Measurements from ENCODE around the gene RBMS3.
"Not testable (repeated sequence)": the region's sequence is repeated elsewhere in the genome, so short reads cannot be mapped to it uniquely, and the experiment has no call there.

RBMS3 gene

DNA sequence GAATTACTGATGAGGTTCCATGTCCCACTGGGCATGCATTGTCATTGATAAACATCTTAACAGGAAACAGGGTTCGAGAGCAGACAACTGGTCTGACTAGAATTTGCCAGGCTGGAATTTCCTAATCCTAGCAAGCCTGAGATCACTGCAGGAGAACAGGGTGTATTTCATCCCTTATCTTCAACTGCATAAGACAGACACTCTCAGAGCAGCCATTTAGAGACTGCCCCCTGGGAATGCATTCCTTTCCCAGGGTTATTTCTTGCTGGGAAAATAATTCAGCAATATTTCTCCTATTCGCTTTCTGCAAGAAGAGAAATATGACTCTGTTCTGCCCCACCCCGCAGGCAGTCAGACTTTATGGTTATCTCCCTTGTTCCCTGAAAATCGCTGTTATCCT lies 113.1 kb downstream of the RBMS3 start:
- H3K9me3 ChIP-seq (ENCODE audit: low read length); H3K4me3 ChIP-seq (ENCODE audit: low read depth in 1 of 2, low read length in 2 of 2); H3K9ac ChIP-seq (ENCODE audit: low read length); H3K4me1 ChIP-seq (ENCODE audit: insufficient read depth, low read length); H3K27me3 ChIP-seq (ENCODE audit: control insufficient read depth in 1 of 2, insufficient read depth in 2 of 2, low read length in 2 of 2); H3K27ac ChIP-seq (ENCODE audit: low read depth, low read length); H3K36me3 ChIP-seq (ENCODE audit: insufficient read depth, low read length): not testable (repeated sequence)

DNA sequence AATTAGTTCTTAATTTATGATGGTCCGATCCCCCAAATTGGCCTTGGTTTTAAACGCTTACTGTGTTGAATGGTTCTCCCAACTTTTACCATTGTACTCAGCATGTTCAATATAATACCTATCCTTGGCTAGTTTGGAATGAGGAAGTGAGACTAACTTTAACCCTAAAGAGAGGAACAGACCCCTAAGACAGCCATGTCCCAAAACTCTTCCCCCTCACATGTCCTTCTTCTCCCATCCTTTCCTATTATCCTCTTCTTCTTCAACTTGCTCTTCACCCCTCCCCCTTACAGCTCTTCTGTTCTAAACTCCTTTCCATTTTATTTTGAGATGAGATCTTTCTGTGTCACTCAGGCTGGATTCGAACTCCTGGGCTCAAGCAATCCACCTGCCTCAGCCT lies 116.5 kb downstream of the RBMS3 start:
- Histone ChIP-seq H3K27me3 (ENCODE audit: control insufficient read depth in 1 of 2, insufficient read depth in 2 of 2, low read length in 2 of 2) (no peaks in the 10 kb centered on the region), H3K27ac (ENCODE audit: low read depth, low read length) (no peak overlapping the region), H3K36me3 (ENCODE audit: insufficient read depth, low read length) (no peaks in the 10 kb centered on the region), H3K4me1 (ENCODE audit: insufficient read depth, low read length) (peaks cover 9% of the 10 kb centered on the region), H3K9ac (ENCODE audit: low read length) (no peak overlapping the region), H3K9me3 (ENCODE audit: low read length) (no peaks in the 10 kb centered on the region), H3K4me3 (ENCODE audit: low read depth in 1 of 2, low read length in 2 of 2) (no peak overlapping the region)

DNA sequence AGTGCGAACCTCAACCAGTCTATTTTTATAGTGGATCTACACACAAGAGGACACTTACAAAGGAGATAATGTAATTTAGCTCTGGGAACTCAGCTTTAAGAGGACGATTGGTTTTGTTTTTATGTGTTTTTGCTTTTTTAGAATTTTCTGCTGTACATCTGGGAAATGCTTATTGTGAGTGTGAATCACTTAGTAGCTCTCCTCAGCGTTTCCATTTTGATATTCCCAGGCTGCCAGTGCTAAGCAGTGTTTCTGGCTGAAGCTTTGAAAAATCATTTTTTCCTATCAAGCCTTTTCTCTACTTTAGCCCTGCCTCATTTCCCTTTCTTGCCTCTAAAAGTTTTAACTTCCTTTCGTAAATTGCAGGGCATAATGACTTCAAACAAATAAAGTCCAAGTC lies 117.9 kb downstream of the RBMS3 start:
- no peak overlapping the region for H3K4me3 ChIP-seq (ENCODE audit: low read depth in 1 of 2, low read length in 2 of 2)
- H3K36me3 ChIP-seq (ENCODE audit: insufficient read depth, low read length) = no peaks in the 10 kb centered on the region
- H3K9me3 ChIP-seq (ENCODE audit: low read length) = no peaks in the 10 kb centered on the region
- no peak overlapping the region for H3K9ac ChIP-seq (ENCODE audit: low read length)
- peaks cover 13% of the 10 kb centered on the region for H3K4me1 ChIP-seq (ENCODE audit: insufficient read depth, low read length)
- H3K27me3 ChIP-seq (ENCODE audit: control insufficient read depth in 1 of 2, insufficient read depth in 2 of 2, low read length in 2 of 2) = no peaks in the 10 kb centered on the region
- H3K27ac ChIP-seq (ENCODE audit: low read depth, low read length) = no peak overlapping the region

DNA sequence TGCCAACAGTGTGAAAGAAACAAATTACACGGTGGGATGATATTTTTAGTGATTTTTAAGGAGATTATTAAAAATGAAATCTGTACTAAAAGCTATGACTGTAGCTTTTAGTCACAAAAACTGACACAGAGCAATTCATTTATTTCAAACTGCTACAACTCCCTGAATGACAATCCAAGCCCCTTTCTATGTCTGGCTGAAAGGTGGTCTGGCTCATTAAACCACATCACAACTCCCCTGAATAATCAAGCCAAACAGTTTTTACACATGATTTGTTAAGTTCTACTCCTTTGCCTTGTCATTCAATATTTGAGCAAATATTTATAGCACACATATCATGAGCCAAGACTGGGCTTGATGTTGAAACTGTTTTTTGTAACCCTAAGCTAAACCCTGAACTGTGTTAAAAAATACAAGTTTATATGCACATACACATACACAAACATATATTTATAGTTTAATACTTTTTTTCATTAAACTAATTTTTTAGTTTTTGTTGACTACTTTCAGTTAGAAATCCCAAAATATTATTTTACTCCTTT lies 125.5 kb downstream of the RBMS3 start:
- Histone ChIP-seq H3K4me1 (ENCODE audit: insufficient read depth, low read length) (peaks cover 10% of the 10 kb centered on the region), H3K9ac (ENCODE audit: low read length) (no peak overlapping the region), H3K36me3 (ENCODE audit: insufficient read depth, low read length) (no peaks in the 10 kb centered on the region)

DNA sequence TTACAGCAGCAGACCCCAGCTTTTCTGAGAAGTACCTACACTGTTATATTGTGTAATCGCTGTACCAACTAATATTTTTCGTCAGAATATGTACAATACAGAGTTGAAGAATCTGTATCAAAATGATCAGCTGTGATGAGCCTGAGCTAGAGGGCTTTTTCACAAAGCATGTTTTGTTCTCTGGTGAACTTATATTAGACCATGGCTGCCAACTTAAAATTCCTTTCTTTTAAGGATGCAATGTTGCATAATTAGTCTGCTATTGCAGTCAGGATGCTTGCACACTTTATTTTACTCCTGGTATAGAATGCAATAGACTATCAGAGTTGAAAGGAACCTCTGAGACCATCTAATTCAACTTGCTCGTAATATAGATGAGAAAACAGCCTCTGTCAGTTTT lies 127.8 kb downstream of the RBMS3 start:
- H3K9me3 ChIP-seq (ENCODE audit: low read length) = no peaks in the 10 kb centered on the region
- H3K9ac ChIP-seq (ENCODE audit: low read length) = no peak overlapping the region
- H3K4me1 ChIP-seq (ENCODE audit: insufficient read depth, low read length) = peaks cover 6% of the 10 kb centered on the region
- no peak overlapping the region for H3K27ac ChIP-seq (ENCODE audit: low read depth, low read length)
- no peak overlapping the region for H3K4me3 ChIP-seq (ENCODE audit: low read depth in 1 of 2, low read length in 2 of 2)
- H3K36me3 ChIP-seq (ENCODE audit: insufficient read depth, low read length) = no peaks in the 10 kb centered on the region
- no peaks in the 10 kb centered on the region for H3K27me3 ChIP-seq (ENCODE audit: control insufficient read depth in 1 of 2, insufficient read depth in 2 of 2, low read length in 2 of 2)

More for the DNA sequence above, 125.5 kb downstream of the RBMS3 start:
- Histone ChIP-seq H3K4me3 (ENCODE audit: low read depth in 1 of 2, low read length in 2 of 2) (no peak overlapping the region), H3K27ac (ENCODE audit: low read depth, low read length) (no peak overlapping the region), H3K27me3 (ENCODE audit: control insufficient read depth in 1 of 2, insufficient read depth in 2 of 2, low read length in 2 of 2) (no peaks in the 10 kb centered on the region), H3K9me3 (ENCODE audit: low read length) (no peaks in the 10 kb centered on the region)

DNA sequence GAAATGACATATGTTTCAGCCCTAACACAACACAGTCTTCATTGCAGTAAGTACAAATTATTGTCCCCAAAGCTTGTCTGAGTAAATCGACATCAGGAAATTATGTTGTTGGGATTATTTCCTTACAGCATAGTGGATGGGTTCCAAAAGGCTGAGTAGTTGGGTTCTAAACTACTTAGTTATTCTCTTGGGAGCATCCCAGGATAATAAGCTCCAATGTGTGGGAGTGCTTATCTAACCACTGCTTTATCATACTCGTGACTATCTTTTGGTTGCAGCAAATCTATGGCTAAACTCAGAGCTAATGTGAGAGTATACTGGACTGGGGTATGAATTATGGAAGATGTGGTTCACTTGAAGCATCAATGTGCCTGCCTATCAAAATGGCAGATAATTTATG lies 128.5 kb downstream of the RBMS3 start:
- Histone ChIP-seq H3K27ac (ENCODE audit: low read depth, low read length) (no peak overlapping the region), H3K27me3 (ENCODE audit: control insufficient read depth in 1 of 2, insufficient read depth in 2 of 2, low read length in 2 of 2) (no peaks in the 10 kb centered on the region), H3K4me3 (ENCODE audit: low read depth in 1 of 2, low read length in 2 of 2) (no peak overlapping the region), H3K9me3 (ENCODE audit: low read length) (no peaks in the 10 kb centered on the region), H3K36me3 (ENCODE audit: insufficient read depth, low read length) (no peaks in the 10 kb centered on the region), H3K4me1 (ENCODE audit: insufficient read depth, low read length) (peaks cover 6% of the 10 kb centered on the region), H3K9ac (ENCODE audit: low read length) (no peak overlapping the region)

DNA sequence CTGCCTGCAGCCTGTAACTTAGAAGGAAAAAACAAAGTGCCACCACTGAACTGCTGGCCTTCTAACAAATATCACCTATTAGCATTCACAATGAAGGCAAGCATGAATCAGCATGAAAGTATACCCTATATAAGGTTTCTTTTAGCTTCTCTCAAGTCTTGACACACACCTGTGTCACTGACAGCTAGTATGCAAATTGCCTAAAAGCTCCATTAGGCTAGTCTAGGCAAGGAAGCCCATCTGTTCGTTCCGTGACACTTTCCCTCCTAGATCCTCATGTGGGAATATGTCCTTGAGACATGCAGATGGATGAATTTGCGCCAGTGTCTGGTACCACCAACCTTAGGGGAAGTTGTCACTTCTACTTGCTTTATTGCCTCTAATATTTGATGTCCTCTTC lies 129.3 kb downstream of the RBMS3 start:
- H3K9ac ChIP-seq (ENCODE audit: low read length) = no peak overlapping the region
- H3K4me3 ChIP-seq (ENCODE audit: low read depth in 1 of 2, low read length in 2 of 2) = no peak overlapping the region
- H3K27ac ChIP-seq (ENCODE audit: low read depth, low read length) = no peak overlapping the region
- H3K9me3 ChIP-seq (ENCODE audit: low read length) = no peaks in the 10 kb centered on the region
- H3K36me3 ChIP-seq (ENCODE audit: insufficient read depth, low read length) = no peaks in the 10 kb centered on the region
- H3K4me1 ChIP-seq (ENCODE audit: insufficient read depth, low read length) = peaks cover 11% of the 10 kb centered on the region
- no peaks in the 10 kb centered on the region for H3K27me3 ChIP-seq (ENCODE audit: control insufficient read depth in 1 of 2, insufficient read depth in 2 of 2, low read length in 2 of 2)

DNA sequence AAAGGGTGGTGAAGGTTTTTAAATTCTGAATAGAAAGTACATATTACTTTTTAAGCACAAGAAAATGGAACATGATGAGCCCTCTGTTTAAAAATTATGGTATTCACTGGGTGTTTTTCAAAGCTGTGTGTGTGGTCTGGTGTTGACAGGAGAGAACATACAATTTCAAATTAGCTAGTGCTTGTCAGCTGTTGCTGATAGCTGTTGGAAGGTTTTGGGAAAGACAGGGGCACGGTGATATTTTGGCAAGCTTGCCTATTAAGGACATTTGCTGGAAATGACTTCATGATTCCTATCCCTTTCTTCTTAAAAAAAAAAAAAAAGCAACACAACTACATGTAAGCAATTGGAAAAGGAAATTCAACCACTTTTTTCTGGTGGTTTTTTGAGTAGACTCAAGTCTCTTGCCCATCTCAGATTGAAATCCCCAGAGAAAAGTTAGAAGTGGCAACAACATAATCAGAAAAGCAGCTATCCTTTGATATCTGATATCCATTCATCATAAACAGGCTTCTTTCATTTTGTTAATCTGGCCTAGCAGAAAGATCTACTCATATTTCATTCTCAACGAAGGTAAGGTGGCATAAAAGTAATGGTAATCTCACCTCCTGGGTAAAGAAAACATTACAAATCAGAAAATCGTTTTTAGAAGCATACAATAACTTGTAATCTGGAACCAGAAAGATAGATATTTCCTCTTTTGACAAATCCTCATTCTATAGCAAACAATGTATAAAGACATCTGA lies 130.0 kb downstream of the RBMS3 start:
- H3K4me1 ChIP-seq (ENCODE audit: insufficient read depth, low read length) = peaks cover 7% of the 10 kb centered on the region
- no peak overlapping the region for H3K27ac ChIP-seq (ENCODE audit: low read depth, low read length)
- no peaks in the 10 kb centered on the region for H3K36me3 ChIP-seq (ENCODE audit: insufficient read depth, low read length)
- H3K9ac ChIP-seq (ENCODE audit: low read length) = no peak overlapping the region
- H3K4me3 ChIP-seq (ENCODE audit: low read depth in 1 of 2, low read length in 2 of 2) = no peak overlapping the region
- H3K9me3 ChIP-seq (ENCODE audit: low read length) = no peaks in the 10 kb centered on the region
- H3K27me3 ChIP-seq (ENCODE audit: control insufficient read depth in 1 of 2, insufficient read depth in 2 of 2, low read length in 2 of 2) = no peaks in the 10 kb centered on the region

DNA sequence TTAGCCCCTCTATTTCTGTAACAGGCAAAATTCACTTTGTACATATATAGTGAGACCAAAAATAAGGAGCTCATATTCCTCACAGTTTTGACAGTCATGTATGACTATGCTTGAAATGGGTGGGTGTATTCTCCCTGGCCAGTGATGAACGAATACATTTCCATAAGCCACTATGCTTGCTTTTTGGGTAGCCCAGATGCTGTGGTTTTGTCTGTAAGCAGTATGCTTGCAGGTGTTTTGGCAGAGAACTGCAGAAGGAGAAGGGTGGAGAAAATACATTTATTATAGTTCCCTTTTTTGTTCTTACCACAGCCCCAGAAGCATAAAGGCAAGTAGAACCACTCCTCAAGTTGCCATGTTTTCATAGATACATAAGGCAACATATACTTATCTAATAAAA lies 131.2 kb downstream of the RBMS3 start:
- Histone ChIP-seq H3K27ac (ENCODE audit: low read depth, low read length) (no peak overlapping the region), H3K4me3 (ENCODE audit: low read depth in 1 of 2, low read length in 2 of 2) (no peak overlapping the region)

DNA sequence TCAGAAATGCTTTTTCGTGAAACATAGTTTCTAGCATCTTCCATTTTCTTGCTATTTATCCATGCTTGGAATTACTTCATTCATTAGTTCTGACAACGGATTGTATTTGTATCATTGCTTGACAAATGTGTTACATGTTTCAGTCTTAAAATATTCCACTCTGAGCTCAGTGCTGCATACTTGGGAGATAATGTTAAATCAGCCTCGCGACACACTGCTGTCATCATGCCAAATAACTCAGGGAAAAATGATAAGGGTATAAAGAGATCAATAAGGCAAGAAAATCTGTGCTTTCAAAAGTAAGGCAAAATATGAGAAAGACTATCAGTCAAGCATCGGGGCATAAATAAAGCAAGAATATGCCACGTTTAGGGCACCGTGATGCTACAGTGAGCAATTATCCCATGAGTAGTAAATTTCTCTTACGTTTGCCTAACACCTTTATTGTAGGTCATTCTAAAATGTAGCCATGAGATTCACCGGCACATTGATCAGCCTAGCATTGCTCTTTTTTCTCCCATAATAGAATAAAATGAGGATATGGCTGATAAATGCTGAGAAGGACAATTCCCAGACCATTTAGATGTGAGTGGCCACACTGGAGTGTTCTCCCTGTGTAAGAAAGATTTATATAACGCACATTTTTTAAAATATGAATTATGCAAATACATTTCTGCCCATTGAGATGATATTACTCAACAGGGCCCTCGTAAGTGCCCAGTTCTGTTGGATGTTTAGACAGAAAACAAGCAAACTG lies 133.8 kb downstream of the RBMS3 start:
- peaks cover 5% of the 10 kb centered on the region for H3K4me1 ChIP-seq (ENCODE audit: insufficient read depth, low read length)
- no peaks in the 10 kb centered on the region for H3K27me3 ChIP-seq (ENCODE audit: control insufficient read depth in 1 of 2, insufficient read depth in 2 of 2, low read length in 2 of 2)
- H3K9ac ChIP-seq (ENCODE audit: low read length) = no peak overlapping the region
- H3K36me3 ChIP-seq (ENCODE audit: insufficient read depth, low read length) = no peaks in the 10 kb centered on the region
- H3K27ac ChIP-seq (ENCODE audit: low read depth, low read length) = no peak overlapping the region
- no peak overlapping the region for H3K4me3 ChIP-seq (ENCODE audit: low read depth in 1 of 2, low read length in 2 of 2)
- no peaks in the 10 kb centered on the region for H3K9me3 ChIP-seq (ENCODE audit: low read length)

More for the DNA sequence above, 131.2 kb downstream of the RBMS3 start:
- Histone ChIP-seq H3K36me3 (ENCODE audit: insufficient read depth, low read length) (no peaks in the 10 kb centered on the region), H3K27me3 (ENCODE audit: control insufficient read depth in 1 of 2, insufficient read depth in 2 of 2, low read length in 2 of 2) (no peaks in the 10 kb centered on the region), H3K4me1 (ENCODE audit: insufficient read depth, low read length) (peaks cover 5% of the 10 kb centered on the region), H3K9me3 (ENCODE audit: low read length) (no peaks in the 10 kb centered on the region), H3K9ac (ENCODE audit: low read length) (no peak overlapping the region)

DNA sequence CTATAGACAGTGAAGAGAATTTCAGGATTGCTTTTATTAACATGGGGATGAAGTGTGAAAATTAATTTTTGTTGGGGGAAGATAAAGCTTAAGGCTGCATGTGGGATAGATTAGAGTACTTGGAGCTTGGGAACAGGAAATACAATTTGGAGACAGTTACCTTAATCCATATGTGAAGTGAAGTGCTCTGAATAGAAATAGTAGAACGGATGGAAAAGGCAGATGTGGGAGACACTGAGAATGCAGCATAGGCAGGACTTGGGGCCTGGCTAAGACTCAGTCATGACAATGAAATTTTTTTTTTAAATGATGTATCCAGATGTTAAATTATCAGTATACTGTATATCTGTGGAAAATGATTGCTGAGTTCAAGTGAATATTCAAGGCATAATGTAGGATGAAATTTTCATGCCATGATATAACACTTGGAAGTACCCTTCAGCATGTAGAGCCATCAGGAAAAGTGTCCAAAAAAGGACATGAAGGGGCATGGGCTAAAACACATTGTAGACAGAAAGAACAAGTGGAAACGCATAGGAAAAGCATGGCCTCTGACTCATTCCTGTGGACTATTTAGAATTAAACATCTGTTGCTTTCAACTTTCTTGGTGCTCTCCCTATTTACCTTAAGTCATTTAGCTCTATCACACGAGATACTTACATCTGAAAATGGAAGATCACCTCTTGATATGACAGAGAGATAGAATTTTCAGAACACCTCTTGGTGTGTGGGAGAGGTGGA lies 134.8 kb downstream of the RBMS3 start:
- Histone ChIP-seq H3K9me3 (ENCODE audit: low read length) (no peaks in the 10 kb centered on the region), H3K4me3 (ENCODE audit: low read depth in 1 of 2, low read length in 2 of 2) (no peak overlapping the region), H3K27ac (ENCODE audit: low read depth, low read length) (no peak overlapping the region), H3K4me1 (ENCODE audit: insufficient read depth, low read length) (peaks cover 5% of the 10 kb centered on the region), H3K9ac (ENCODE audit: low read length) (no peak overlapping the region), H3K27me3 (ENCODE audit: control insufficient read depth in 1 of 2, insufficient read depth in 2 of 2, low read length in 2 of 2) (no peaks in the 10 kb centered on the region), H3K36me3 (ENCODE audit: insufficient read depth, low read length) (no peaks in the 10 kb centered on the region)

All from muscle layer of colon (tissue), 2 donors.